ENCODE measurements around the gene UTF1.

- TF ChIP-seq, protein P1, sequence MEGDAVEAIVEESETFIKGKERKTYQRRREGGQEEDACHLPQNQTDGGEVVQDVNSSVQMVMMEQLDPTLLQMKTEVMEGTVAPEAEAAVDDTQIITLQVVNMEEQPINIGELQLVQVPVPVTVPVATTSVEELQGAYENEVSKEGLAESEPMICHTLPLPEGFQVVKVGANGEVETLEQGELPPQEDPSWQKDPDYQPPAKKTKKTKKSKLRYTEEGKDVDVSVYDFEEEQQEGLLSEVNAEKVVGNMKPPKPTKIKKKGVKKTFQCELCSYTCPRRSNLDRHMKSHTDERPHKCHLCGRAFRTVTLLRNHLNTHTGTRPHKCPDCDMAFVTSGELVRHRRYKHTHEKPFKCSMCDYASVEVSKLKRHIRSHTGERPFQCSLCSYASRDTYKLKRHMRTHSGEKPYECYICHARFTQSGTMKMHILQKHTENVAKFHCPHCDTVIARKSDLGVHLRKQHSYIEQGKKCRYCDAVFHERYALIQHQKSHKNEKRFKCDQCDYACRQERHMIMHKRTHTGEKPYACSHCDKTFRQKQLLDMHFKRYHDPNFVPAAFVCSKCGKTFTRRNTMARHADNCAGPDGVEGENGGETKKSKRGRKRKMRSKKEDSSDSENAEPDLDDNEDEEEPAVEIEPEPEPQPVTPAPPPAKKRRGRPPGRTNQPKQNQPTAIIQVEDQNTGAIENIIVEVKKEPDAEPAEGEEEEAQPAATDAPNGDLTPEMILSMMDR (IDR thresholded peaks at IDR 0.05): no peak
- no peak for TF ChIP-seq EZH2 (IDR thresholded peaks at IDR 0.05; ENCODE audit: borderline replicate concordance, insufficient read depth, low read depth, low read length, poor library complexity, severe bottlenecking)
Measured at GRCh38 chr10:133255323-133255722, 25.3 kb downstream of the UTF1 start.
